A549 (cell line): ENCODE measurements around the gene CBX4. TPM values are rescaled to one million over a fixed set of nuclear protein-coding genes. Genes with fewer than 3 reads are reported as not detected.

Experiments
- ATAC-seq, 2 experiments: fragments of 200-7000 bp in 1 of 2; fragments of >200 bp in 1 of 2; cut with Nextera tagmentation in 1 of 2; cut with Tn5 transposase in 1 of 2; 3 replicates each; pipeline versions ENCODE4 v1.8.0 to v1.9.1; 2018 to 2020; ENCODE audit warnings: mild to moderate bottlenecking in 1 of 2, moderate library complexity in 1 of 2
- CTCF ChIA-PET: fragments of 300-600 bp; sonication (Branson Sonifier 250); formaldehyde crosslinking; extraction: SDS; loops from one replicate; lab custom pipeline; 2021; ENCODE audit warnings: antibody characterized with exemption, inconsistent platforms; lab: Yijun Ruan, JAX
- POLR2A ChIA-PET: fragments of 350-600 bp; formaldehyde crosslinking; extraction: SDS; loops from one replicate; lab custom pipeline; 2021; ENCODE audit warnings: antibody characterized with exemption, inconsistent platforms; lab: Yijun Ruan, JAX
- DNase-seq, 2 experiments: peaks; one replicate each; pipeline versions ENCODE4 v3.0.0 to v3.0.0-alpha.2; 2011 to 2016; ENCODE audit warnings: low read depth in 1 of 2, low spot score in 1 of 2
- FAIRE-seq: peaks from 2 replicates; lab custom pipeline; 2011; peaks lifted over from hg19 to GRCh38; lab: Jason Lieb, UNC
- H3K27ac ChIP-seq, 2 experiments: fragments of >200 bp; sonication (Bioruptor Twin); formaldehyde crosslinking; 3 replicates each; pipeline ENCODE4 v1.5.1; 2016 to 2017
- H3K4me1 ChIP-seq: fragments of >200 bp; sonication (Bioruptor Twin); formaldehyde crosslinking; 3 replicates; pipeline ENCODE4 v1.6.1; 2016
- H3K4me2 ChIP-seq: fragments of >200 bp; sonication (Bioruptor Twin); formaldehyde crosslinking; 3 replicates; pipeline ENCODE4 v1.6.1; 2016
- H3K4me3 ChIP-seq: fragments of >200 bp; sonication (Bioruptor Twin); formaldehyde crosslinking; 3 replicates; pipeline ENCODE4 v1.5.1; 2016
- H3K9me3 ChIP-seq: fragments of >200 bp; sonication (Bioruptor Twin); formaldehyde crosslinking; 3 replicates; pipeline ENCODE4 v1.6.1; 2016
- BHLHE40 ChIP-seq: IDR thresholded peaks from 2 replicates; pipeline ENCODE4 v1.6.1; 2012; ENCODE audit warnings: low read depth, low read length, inconsistent platforms
- CEBPB ChIP-seq, 2 experiments: fragments of >200 bp in 1 of 2; sonication (Bioruptor Twin) in 1 of 2; formaldehyde crosslinking in 1 of 2; IDR thresholded peaks; 2 replicates each; pipeline ENCODE4 v1.6.1; 2012 to 2016
- CHD4 ChIP-seq: fragments of 200-600 bp; sonication (generic); IDR thresholded peaks from 2 replicates; pipeline ENCODE4 v1.6.1; 2016; ENCODE audit warnings: antibody characterized with exemption, mild to moderate bottlenecking, borderline replicate concordance
- EHF ChIP-seq: fragments of 250-450 bp; sonication (Bioruptor Pico); IDR thresholded peaks from 2 replicates; pipeline ENCODE4 v1.5.0; 2020; ENCODE audit warnings: mild to moderate bottlenecking
- EHMT2 ChIP-seq: fragments of 200-600 bp; sonication (generic); IDR thresholded peaks from 2 replicates; pipeline ENCODE4 v1.6.1; 2016; ENCODE audit warnings: antibody characterized with exemption, low read depth, mild to moderate bottlenecking, moderate library complexity
- ESRRA ChIP-seq: fragments of 150-350 bp; IDR thresholded peaks from 2 replicates; pipeline ENCODE4 v1.6.1; 2014; ENCODE audit warnings: mild to moderate bottlenecking, low read length, borderline replicate concordance
- FOSL2 ChIP-seq, 2 experiments: fragments of 450-650 bp in 1 of 2; fragments of >200 bp in 1 of 2; sonication (Bioruptor Twin) in 1 of 2; formaldehyde crosslinking; IDR thresholded peaks; 2 replicates each; pipeline versions ENCODE4 v1.5.0 to v1.6.1; 2016 to 2020; ENCODE audit warnings: mild to moderate bottlenecking in 1 of 2, moderate library complexity in 1 of 2
- FOXS1 ChIP-seq: fragments of 250-450 bp; sonication (Bioruptor Pico); IDR thresholded peaks from 2 replicates; pipeline ENCODE4 v1.5.0; 2020; ENCODE audit warnings: mild to moderate bottlenecking, moderate library complexity
- GATA3 ChIP-seq: IDR thresholded peaks from 2 replicates; pipeline ENCODE4 v1.6.1; 2012; ENCODE audit warnings: borderline replicate concordance
- HOXA7 ChIP-seq: fragments of 250-450 bp; sonication (Bioruptor Pico); IDR thresholded peaks from 2 replicates; pipeline ENCODE4 v1.5.0; 2020; ENCODE audit warnings: mild to moderate bottlenecking, moderate library complexity
- HOXB5 ChIP-seq: fragments of 250-450 bp; sonication (Bioruptor Pico); IDR thresholded peaks from 2 replicates; pipeline ENCODE4 v1.5.0; 2020; ENCODE audit warnings: mild to moderate bottlenecking, moderate library complexity
- JUN ChIP-seq, 2 experiments: fragments of >200 bp; sonication (Bioruptor Twin); formaldehyde crosslinking; IDR thresholded peaks; 2 replicates in 1 of 2; 3 replicates in 1 of 2; pipeline ENCODE4 v1.6.1; 2016 to 2017
- KDM1A ChIP-seq: fragments of 200-600 bp; sonication (generic); IDR thresholded peaks from 2 replicates; pipeline ENCODE4 v1.6.1; 2016; ENCODE audit warnings: low read depth, mild to moderate bottlenecking
- NFE2L2 ChIP-seq: fragments of 150-350 bp; conservative IDR thresholded peaks from 2 replicates; pipeline ENCODE4 v1.6.1; 2014; ENCODE audit warnings: low read length
- POLR2AphosphoS2 ChIP-seq: conservative IDR thresholded peaks from 2 replicates; pipeline ENCODE4 v1.6.1; 2012; ENCODE audit warnings: low read length, improper control_type of control experiment, inconsistent platforms
- RFX5 ChIP-seq: fragments of 450-650 bp; IDR thresholded peaks from 2 replicates; pipeline ENCODE4 v1.7.1; 2014; ENCODE audit warnings: antibody characterized with exemption, mild to moderate bottlenecking, moderate library complexity
- SREBF2 ChIP-seq: fragments of 450-650 bp; IDR thresholded peaks from 2 replicates; pipeline ENCODE4 v1.6.1; 2014; ENCODE audit warnings: mild to moderate bottlenecking, moderate library complexity
- TFCP2L1 ChIP-seq: fragments of 250-450 bp; sonication (Bioruptor Pico); IDR thresholded peaks from 2 replicates; pipeline ENCODE4 v1.5.0; 2021; ENCODE audit warnings: mild to moderate bottlenecking
- ZFP36 ChIP-seq: fragments of 450-650 bp; IDR thresholded peaks from 2 replicates; pipeline ENCODE4 v1.6.1; 2014; ENCODE audit warnings: borderline replicate concordance; ENCODE audit not compliant: partially characterized antibody
- WGBS: methylation state at CpG from one replicate; pipeline ENCODE4 v1.1.6; 2017; ENCODE audit errors: missing lambda C conversion rate; 5-methylcytosine and 5-hydroxymethylcytosine counted together
- polyA plus RNA-seq, 4 experiments: library from polyadenylated mRNA; depleted of rRNA in 3 of 4; stranded (reverse); fragments of >200 nt; fragmentation: RNase III in 1 of 4; extraction: RNeasy Plus Mini Kit Qiagen cat#74134 plus additional on column Dnase treatment in 1 of 4; gene quantifications; 2 replicates in 3 of 4; 3 replicates in 1 of 4; pipeline ENCODE4 v1.2.3, GENCODE V29; 2011 to 2017
- TF ChIP-seq, protein P1 (sequence below): fragments of >200 bp; sonication (Bioruptor Twin); formaldehyde crosslinking; IDR thresholded peaks from 3 replicates; pipeline ENCODE4 v1.6.1; 2016
- TF ChIP-seq, protein P2 (sequence below): IDR thresholded peaks from 2 replicates; pipeline ENCODE4 v1.6.1; 2012; ENCODE audit warnings: low read depth, borderline replicate concordance
- TF ChIP-seq, protein P3 (sequence below): fragments of >200 bp; sonication (Bioruptor Twin); formaldehyde crosslinking; IDR thresholded peaks from 3 replicates; pipeline ENCODE4 v1.5.1; 2016
- TF ChIP-seq, protein P4 (sequence below): fragments of 200-600 bp; sonication (generic); IDR thresholded peaks from 2 replicates; pipeline ENCODE4 v1.6.1; 2016; ENCODE audit warnings: antibody characterized with exemption, mild to moderate bottlenecking, moderate library complexity
- TF ChIP-seq, protein P5 (sequence below): fragments of 250-450 bp; sonication (Bioruptor Pico); IDR thresholded peaks from 2 replicates; pipeline ENCODE4 v1.5.0; 2020; ENCODE audit warnings: low read depth, mild to moderate bottlenecking, moderate library complexity
- TF ChIP-seq, protein P6 (sequence below): IDR thresholded peaks from 2 replicates; pipeline ENCODE4 v1.6.1; 2012

The CBX4 gene
- polyA plus RNA-seq, 2 of the 4 experiments (the other 2 are of a cell fraction) = 31.0 to 34.1 TPM

DNA sequence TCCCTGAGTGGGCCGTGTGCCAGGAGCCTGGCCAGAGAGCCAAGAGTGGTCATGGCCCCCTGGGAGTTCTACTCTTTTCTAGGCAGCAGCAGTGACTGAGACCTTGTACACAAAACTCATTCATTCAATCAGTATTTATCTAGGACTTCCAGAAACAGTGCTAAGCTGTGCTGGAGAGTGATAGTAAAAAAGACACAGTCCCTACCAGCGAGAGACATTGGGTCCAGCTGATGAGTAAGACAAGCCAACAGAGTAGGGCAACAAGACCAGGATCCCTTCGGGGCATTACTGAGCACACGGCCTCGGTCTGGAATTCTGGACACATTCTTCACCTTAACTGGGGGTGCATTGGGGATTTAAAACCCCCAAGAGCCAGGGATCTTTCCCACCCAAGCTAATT lies 20.2 kb downstream of the CBX4 start:
- Histone ChIP-seq H3K9me3 (no peaks in the 10 kb centered on the region), H3K27ac (no peak overlapping the region), H3K4me1 (peaks cover under 1% of the 10 kb centered on the region; the same call in 2 of the 3 replicates), H3K4me3 (no peak overlapping the region), H3K4me2 (no peak overlapping the region)
- ATAC-seq (no peak), FAIRE-seq (no peak), DNase-seq (no peak)
- WGBS = 55% methylated on average over 5 of the region's 5 CpGs
- TF ChIP-seq EHMT2 (no peak), FOSL2 (IDR thresholded peaks at IDR 0.05) (no peak), FOSL2 (CRISPR knock-in tag; IDR thresholded peaks at IDR 0.05) (no peak), HOXA7 (no peak), RFX5 (no peak), EHF (CRISPR knock-in tag) (no peak), POLR2AphosphoS2 (no peak), GATA3 (no peak), BHLHE40 (no peak), ZFP36 (no peak)
- TF ChIP-seq, protein P1, sequence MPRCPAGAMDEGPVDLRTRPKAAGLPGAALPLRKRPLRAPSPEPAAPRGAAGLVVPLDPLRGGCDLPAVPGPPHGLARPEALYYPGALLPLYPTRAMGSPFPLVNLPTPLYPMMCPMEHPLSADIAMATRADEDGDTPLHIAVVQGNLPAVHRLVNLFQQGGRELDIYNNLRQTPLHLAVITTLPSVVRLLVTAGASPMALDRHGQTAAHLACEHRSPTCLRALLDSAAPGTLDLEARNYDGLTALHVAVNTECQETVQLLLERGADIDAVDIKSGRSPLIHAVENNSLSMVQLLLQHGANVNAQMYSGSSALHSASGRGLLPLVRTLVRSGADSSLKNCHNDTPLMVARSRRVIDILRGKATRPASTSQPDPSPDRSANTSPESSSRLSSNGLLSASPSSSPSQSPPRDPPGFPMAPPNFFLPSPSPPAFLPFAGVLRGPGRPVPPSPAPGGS = no peak
- TF ChIP-seq, protein P2, sequence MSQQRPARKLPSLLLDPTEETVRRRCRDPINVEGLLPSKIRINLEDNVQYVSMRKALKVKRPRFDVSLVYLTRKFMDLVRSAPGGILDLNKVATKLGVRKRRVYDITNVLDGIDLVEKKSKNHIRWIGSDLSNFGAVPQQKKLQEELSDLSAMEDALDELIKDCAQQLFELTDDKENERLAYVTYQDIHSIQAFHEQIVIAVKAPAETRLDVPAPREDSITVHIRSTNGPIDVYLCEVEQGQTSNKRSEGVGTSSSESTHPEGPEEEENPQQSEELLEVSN = no peak
- TF ChIP-seq, protein P3, sequence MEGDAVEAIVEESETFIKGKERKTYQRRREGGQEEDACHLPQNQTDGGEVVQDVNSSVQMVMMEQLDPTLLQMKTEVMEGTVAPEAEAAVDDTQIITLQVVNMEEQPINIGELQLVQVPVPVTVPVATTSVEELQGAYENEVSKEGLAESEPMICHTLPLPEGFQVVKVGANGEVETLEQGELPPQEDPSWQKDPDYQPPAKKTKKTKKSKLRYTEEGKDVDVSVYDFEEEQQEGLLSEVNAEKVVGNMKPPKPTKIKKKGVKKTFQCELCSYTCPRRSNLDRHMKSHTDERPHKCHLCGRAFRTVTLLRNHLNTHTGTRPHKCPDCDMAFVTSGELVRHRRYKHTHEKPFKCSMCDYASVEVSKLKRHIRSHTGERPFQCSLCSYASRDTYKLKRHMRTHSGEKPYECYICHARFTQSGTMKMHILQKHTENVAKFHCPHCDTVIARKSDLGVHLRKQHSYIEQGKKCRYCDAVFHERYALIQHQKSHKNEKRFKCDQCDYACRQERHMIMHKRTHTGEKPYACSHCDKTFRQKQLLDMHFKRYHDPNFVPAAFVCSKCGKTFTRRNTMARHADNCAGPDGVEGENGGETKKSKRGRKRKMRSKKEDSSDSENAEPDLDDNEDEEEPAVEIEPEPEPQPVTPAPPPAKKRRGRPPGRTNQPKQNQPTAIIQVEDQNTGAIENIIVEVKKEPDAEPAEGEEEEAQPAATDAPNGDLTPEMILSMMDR = no peak
- ChIA-PET CTCF (interaction anchor here (0.7 to 39.8 kb wide), 6 partner anchors 1 to 103 kb away, joined by 3 to 1281 read pairs (median 30); partner anchors contain the start of genes CBX4 and CBX8), POLR2A (interaction anchor here (1.1 to 2.4 kb wide), 3 partner anchors 20 to 22 kb away, joined by 4 to 12 read pairs (median 9); partner anchors contain the start of genes CBX4 and CBX8)

DNA sequence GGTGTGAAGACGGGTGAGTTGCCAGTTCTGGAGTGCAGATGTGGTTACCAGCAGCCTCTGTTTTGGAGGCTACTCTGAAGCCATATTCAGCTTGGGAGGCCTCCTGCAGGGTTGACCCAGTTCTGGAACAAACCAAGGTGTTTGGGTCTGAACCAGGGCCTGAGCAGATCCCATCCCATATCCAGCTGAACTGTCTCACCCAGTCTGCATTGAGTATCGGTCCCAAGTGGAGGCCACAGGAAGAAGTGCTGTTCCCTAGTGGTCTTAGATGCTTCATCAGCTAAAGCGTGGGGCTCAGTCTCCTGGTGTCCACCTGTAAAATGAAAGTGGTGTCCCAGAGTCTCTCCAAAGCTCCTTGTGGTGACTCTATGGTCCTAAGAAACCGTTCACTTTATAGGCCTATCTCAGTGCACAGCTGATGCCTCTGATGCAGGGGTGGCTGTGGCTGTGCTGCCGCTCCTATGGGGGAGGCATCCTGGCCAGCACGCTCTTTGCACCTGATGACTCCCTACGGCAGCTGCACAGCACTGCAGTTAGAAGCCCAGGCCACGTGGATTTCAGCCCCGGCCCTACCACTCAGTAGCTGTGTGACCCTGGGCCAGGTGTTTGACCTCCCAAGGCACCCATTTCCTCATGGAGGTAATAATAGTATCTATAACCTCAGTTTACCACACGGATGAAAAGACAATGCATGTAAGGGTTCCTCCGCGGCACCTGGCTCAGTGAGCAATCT lies 21.0 kb downstream of the CBX4 start:
- Histone ChIP-seq H3K4me1 (peaks cover 6% of the 10 kb centered on the region), H3K9me3 (no peaks in the 10 kb centered on the region), H3K4me3 (no peak overlapping the region), H3K27ac (no peak overlapping the region), H3K4me2 (no peak overlapping the region)
- ChIA-PET POLR2A (interaction anchor here (0.6 to 2.4 kb wide), 4 partner anchors 19 to 27 kb away, joined by 3 to 12 read pairs (median 7); partner anchors contain the start of genes CBX4 and CBX8), CTCF (interaction anchor here (0.7 to 39.8 kb wide), 10 partner anchors 2 to 174 kb away, joined by 3 to 1281 read pairs (median 5); partner anchors contain the start of genes CBX4 and CBX8)
- 90% methylated on average over 11 of the region's 12 CpGs for WGBS
- DNase-seq (no peak), FAIRE-seq (no peak), ATAC-seq (no peak)
- no peak for TF ChIP-seq HOXB5 (CRISPR knock-in tag)
- TF ChIP-seq FOXS1 = no peak
- no peak for TF ChIP-seq SREBF2
- no peak for TF ChIP-seq NFE2L2
- no peak for TF ChIP-seq JUN (IDR thresholded peaks at IDR 0.05)
- no peak for TF ChIP-seq TFCP2L1 (CRISPR knock-in tag)
- no peak for TF ChIP-seq KDM1A
- no peak for TF ChIP-seq CHD4
- TF ChIP-seq, protein P4, sequence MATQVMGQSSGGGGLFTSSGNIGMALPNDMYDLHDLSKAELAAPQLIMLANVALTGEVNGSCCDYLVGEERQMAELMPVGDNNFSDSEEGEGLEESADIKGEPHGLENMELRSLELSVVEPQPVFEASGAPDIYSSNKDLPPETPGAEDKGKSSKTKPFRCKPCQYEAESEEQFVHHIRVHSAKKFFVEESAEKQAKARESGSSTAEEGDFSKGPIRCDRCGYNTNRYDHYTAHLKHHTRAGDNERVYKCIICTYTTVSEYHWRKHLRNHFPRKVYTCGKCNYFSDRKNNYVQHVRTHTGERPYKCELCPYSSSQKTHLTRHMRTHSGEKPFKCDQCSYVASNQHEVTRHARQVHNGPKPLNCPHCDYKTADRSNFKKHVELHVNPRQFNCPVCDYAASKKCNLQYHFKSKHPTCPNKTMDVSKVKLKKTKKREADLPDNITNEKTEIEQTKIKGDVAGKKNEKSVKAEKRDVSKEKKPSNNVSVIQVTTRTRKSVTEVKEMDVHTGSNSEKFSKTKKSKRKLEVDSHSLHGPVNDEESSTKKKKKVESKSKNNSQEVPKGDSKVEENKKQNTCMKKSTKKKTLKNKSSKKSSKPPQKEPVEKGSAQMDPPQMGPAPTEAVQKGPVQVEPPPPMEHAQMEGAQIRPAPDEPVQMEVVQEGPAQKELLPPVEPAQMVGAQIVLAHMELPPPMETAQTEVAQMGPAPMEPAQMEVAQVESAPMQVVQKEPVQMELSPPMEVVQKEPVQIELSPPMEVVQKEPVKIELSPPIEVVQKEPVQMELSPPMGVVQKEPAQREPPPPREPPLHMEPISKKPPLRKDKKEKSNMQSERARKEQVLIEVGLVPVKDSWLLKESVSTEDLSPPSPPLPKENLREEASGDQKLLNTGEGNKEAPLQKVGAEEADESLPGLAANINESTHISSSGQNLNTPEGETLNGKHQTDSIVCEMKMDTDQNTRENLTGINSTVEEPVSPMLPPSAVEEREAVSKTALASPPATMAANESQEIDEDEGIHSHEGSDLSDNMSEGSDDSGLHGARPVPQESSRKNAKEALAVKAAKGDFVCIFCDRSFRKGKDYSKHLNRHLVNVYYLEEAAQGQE = no peak
- TF ChIP-seq, protein P5, sequence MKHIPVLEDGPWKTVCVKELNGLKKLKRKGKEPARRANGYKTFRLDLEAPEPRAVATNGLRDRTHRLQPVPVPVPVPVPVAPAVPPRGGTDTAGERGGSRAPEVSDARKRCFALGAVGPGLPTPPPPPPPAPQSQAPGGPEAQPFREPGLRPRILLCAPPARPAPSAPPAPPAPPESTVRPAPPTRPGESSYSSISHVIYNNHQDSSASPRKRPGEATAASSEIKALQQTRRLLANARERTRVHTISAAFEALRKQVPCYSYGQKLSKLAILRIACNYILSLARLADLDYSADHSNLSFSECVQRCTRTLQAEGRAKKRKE (CRISPR knock-in tag) = no peak
- TF ChIP-seq, protein P1 = no peak
- no peak for TF ChIP-seq CEBPB (IDR thresholded peaks at IDR 0.05)
- TF ChIP-seq, protein P6, sequence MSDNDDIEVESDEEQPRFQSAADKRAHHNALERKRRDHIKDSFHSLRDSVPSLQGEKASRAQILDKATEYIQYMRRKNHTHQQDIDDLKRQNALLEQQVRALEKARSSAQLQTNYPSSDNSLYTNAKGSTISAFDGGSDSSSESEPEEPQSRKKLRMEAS = no peak
- TF ChIP-seq ESRRA = no peak
- TF ChIP-seq RFX5 = no peak
